VCaP (cell line): ENCODE results near the gene WAC.
A peak's percentile ranks its signal among the peaks of the same experiment; 100 is the strongest.

Source experiments
- H3K27ac ChIP-seq: fragments of 450-650 bp; 2 replicates; pipeline ENCODE4 v1.5.1; 2017
- CTCF ChIP-seq: fragments of 450-650 bp; conservative IDR thresholded peaks from 2 replicates; pipeline ENCODE4 v1.5.1; 2017; ENCODE audit warnings: mild to moderate bottlenecking, moderate library complexity

Gene WAC

GRCh38 chr10:28581916-28582315 lies 49.0 kb downstream of the WAC start:
- no peak for TF ChIP-seq CTCF
- no peak overlapping the region for H3K27ac ChIP-seq

DNA sequence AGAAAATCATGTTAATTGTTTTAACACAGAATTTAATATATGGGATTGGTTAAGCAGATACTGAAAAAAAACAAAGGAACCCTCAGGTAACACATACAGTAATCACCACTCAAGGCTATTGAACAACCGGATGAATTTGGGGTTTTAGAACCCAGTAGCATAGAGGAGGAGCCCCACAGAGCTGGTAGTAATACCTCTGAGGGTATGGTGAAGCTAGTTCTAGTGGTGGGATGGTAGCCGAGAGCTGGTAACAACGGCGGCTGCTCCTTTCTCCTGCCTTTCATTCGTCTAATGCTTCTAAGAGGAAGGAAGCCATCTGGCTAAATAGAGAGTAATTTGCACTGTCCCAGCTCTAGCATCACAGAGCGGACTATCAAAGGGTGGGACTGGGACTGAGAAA lies 52.2 kb downstream of the WAC start:
- no peak for TF ChIP-seq CTCF
- H3K27ac ChIP-seq: no peak overlapping the region

- no peak for TF ChIP-seq CTCF
- H3K27ac ChIP-seq: no peak overlapping the region
These were observed 53.3 kb downstream of the WAC start for GRCh38 chr10:28586176-28586575.

- H3K27ac ChIP-seq: peak overlapping the region; percentile 28; the same call in 1 of the 2 replicates
- no peak for TF ChIP-seq CTCF
These were observed 54.5 kb downstream of the WAC start for GRCh38 chr10:28587270-28587969.

DNA sequence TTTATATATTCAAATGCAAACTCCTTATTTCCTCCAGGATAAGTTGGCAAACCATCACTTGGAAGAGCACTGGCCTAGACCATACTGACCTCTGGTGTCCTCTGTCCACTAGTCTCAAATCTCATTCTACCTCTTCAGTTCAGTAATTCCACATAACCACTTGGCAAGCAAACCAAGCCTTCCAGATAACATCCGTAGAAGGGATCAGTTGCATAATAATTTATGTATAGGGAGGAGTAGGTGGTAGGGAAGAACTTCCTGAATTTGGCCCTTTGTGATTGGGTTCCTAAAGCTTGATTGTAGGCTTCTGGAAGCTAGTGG lies 55.0 kb downstream of the WAC start:
- peak overlapping the region; percentile 28; the same call in 1 of the 2 replicates for H3K27ac ChIP-seq

DNA sequence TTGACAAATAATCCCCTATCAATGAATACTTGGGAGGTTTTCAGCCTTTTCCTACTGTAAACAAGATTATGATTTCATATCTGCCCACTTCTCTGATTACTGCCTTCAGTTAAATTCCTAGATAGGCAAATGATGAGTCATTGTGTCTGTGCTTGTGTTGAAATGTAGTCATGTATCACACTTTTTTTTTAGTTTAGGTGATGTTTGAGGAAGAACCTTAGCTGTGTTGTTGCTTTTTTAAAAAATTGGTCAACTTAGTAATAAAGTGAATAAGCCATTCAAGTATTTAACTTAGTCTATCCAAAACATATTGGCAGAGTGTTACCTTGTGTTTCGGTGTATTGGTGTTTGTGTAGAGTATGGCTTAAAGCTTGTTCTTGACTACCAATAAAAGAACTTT lies 60.0 kb downstream of the WAC start:
- TF ChIP-seq CTCF: no peak
- H3K27ac ChIP-seq: no peak overlapping the region

More for the DNA sequence above, 55.0 kb downstream of the WAC start:
- peak; percentile 46; the same call in 1 of the 2 replicates for TF ChIP-seq CTCF

GRCh38 chr10:28593811-28594210 lies 60.9 kb downstream of the WAC start:
- TF ChIP-seq CTCF: no peak
- no peak overlapping the region for H3K27ac ChIP-seq
